HG02678 (cell line): ENCODE data around the gene ACSS2.
"Not testable (repeated sequence)": the region's sequence is repeated elsewhere in the genome, so short reads cannot be mapped to it uniquely, and the experiment has no call there.

Experiments used
- ATAC-seq: cut with Tn5 transposase; IDR thresholded peaks from one replicate; pipeline ENCODE4 v1.9.1; 2021; ENCODE audit warnings: mild to moderate bottlenecking, moderate library complexity; ENCODE audit not compliant: unreplicated experiment

Gene ACSS2

DNA sequence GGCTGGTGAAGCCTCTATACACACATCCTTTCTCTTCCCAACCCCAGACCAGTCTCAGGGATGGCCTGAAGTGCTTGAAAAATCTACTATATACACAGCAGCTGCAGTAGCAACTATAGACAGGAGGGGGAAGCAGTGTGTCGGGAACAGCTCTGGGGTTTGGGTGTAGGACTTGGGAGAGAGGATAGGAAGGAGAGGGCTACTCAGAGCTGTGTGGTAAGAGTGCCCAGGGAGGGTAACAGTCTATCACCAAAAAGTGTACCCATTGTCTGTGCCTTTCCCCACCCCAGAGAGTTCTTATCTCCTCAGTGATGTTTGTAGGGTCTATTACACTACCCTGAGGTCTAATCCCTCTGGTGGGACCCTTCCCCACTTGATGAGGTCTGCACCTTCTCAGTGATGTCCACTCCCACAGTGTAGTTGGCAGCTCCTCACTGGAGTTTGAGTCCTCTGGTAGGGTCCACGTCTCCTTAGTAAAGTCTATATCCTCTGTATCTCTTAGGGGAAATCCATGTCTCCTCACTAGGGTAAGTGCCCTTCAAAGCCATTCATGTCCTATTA is 2.2 kb upstream of the ACSS2 start:
- ATAC-seq: no peak

GRCh38 chr20:34875642-34876405 is 588 bp upstream of the ACSS2 start:
- ATAC-seq: peak; percentile 54

- no peak for ATAC-seq
These were observed 3.9 kb downstream of the ACSS2 start for GRCh38 chr20:34880215-34880850.

DNA sequence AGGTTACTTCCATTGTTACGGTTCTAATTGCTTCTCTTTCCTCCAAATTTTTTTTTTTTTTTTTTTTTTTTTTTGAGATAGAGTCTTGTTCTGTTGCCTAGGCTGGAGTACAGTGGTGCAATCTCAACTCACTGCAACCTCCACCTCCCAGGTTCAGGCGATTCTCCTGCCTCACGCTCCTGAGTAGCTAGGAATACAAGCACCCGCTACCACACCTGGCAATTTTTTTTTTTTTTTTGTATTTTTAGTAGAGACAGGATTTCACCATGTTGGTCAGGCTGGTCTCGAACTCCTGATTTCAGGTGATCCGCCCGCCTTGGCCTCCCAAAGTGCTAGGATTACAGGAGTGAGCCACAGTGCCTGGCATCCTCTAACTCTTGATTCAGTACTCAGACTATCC is 4.6 kb downstream of the ACSS2 start:
- ATAC-seq: not testable (repeated sequence)

DNA sequence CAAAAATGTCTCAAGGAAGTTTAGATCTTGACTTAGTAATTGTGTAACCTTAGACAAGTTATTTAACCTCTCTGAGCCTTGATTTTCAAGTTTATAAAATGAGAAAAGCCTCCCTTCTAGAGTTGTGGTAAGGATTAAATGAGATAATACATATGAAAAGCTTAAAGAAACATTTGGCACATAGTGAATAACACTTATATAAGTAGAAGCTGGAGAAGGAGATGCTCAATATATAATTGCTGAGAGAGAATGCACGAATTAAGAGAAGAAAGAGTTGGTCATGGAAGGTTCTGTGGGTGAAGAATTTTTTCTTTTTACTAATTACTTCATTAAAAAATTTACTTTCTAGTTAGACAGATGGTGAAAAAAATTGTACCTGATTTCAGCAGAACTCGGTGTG is 5.3 kb downstream of the ACSS2 start:
- no peak for ATAC-seq

- ATAC-seq: no peak
These were observed 6.8 kb downstream of the ACSS2 start for GRCh38 chr20:34883087-34883688.

DNA sequence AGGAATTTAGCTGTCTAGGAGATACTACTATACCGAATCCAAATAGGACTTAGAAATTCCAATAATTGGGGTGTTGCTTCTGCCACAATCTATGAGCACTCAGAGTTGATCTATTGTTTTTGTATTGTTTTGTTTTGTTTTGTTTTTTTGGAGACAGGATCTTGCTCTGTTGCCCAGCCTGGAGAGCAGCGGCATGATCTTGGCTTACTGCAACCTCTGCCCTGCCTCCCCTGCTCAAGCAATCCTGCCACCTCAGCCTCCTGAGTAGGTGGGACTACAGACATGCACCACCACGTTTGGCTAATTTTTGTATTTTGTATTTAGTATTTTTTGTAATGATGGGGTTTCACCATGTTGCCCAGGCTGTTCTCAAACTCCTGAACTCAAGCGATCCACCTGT is 7.4 kb downstream of the ACSS2 start:
- ATAC-seq: no peak

DNA sequence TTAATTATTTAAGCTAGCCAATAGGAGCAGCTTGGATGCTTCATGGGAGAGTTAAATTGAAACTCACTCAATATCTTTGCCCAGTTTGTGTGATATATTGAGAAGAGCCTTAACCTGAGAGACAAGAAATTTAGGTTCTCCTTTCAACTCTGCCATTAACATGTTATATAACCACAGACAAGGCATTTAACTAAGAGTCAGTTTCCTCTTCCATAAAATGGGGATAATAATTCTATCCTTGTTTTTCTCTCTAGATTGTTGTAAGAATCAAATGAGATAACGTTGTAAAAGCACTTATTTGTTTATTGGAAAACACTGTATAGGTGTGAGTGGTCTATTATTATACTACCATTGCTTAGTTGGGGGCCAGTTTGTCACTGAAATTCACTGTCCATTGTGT is 7.8 kb downstream of the ACSS2 start:
- no peak for ATAC-seq

DNA sequence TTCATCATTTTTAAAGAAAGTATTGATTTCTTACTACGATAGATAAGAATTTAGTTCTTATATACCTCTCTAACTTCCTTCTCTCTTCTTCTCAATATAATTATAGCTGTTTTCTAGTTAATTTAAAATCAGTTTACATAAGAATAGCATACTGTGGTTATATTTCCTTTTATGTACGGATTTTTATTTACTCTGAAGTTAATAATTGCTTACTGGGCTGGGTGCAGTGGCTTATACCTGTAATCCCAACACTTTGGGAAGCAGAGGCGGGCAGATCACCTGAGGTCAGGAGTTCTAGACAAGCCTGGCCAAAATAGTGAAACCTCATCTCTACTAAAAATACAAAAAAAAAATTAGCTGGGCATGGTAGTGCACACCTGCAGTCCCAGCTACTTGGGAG is 9.7 kb downstream of the ACSS2 start:
- no peak for ATAC-seq

DNA sequence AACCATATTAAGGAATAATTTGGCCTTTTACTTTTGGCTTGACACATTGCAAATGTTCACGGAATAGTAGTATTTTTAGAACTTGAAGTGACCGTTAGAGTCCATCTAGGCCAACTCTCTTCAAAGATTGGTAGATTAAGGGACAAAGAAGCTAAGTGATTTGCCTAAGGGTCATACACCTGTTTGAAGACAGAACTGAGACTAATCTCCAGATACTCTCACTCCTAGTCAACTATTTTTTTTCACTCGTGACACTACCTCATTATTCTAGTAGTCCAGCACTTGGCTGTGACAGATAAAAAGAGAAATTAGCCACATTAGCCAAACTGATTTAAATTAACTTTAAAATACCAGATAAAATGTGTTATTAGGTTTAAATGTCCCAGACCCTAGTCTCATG is 10.6 kb downstream of the ACSS2 start:
- no peak for ATAC-seq

- ATAC-seq: no peak
These were observed 12.1 kb downstream of the ACSS2 start for GRCh38 chr20:34888468-34888867.

DNA sequence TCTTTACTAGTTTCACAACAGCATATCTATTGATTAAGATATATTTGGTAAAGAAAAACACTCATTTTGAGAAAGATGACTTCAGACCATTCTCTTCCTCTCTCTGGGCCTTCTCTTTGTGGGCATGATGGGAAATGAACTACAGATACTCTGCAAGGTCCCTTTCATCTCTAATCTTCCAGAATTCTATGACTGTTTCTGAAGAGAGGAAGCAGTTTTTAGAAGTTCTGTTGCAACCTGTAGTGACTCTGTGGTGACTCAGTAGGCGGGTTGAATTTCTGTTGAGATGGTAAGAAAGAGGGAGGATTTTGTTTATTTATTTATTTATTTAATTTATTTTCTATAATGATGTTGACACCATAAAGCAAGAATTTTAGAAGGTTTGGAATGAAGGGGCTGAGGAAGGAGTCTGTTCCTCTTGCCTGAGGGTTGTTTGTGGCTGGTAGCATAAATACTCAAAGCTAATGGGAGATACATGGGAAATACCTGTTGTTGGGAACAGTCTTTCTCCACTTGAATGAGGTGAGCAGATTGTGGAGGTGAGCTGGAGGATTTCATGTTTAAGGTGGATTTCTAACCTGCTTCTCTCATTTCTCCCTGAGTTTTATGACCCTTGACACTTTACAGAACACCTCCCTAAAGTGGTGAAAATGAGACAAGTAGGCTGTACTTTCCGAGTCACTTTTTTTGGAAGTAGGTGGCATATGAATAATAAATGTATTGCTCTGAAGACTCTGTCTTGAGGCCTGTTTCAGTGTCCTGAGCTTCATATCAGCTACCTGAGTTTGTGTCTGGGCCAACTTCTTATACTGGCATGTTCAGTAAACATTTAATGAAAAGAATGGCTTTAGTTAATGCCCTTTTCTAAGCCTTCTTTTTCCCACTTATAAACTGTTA is 15.0 kb downstream of the ACSS2 start:
- no peak for ATAC-seq

DNA sequence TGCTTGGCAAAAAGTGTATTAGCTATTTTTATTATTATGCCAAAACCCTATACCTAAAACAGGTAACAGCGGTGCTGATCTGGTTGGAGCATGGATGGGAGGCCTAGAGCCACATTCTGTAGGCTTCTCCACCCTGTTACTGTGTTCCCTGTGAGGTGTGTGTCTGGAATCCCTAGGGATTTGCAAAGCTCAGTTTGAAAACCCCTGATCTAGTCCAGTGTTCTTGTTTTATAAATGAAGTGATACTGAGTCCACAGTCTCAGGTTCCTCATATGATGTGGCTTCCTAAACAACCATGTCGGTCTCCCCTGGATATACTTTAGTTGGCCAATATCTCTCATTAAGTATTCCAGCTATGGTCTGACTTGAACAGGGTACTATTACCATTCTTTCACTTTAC is 16.3 kb downstream of the ACSS2 start:
- ATAC-seq: no peak

- ATAC-seq: no peak
These were observed 18.3 kb downstream of the ACSS2 start for GRCh38 chr20:34894723-34895122.

GRCh38 chr20:34895465-34895864 is 19.1 kb downstream of the ACSS2 start:
- no peak for ATAC-seq

DNA sequence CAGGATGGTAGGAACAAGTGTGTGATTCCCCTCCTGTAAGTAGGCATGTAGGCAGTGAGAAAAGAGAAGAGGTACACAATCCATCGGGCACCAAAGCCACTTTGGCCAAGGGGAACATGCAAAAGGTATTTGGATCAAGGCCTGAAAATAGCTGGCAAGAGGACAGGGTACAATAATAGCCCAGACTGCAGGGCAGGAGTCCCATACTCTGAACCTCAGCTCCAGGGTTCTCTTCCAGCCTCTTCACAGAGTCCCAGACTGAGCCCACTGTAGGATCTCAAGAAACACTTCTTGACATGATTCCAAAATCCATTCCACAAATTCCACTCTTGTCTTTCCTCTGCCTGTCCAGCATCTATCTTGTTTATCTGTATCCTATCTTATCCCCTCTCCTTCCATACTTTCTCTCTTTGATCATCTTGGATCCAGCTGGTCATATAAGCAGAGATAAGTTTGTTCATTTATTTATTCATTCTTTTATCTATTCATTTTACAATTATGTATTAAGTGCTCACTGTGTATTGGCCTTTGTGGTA is 19.7 kb downstream of the ACSS2 start:
- ATAC-seq: no peak

DNA sequence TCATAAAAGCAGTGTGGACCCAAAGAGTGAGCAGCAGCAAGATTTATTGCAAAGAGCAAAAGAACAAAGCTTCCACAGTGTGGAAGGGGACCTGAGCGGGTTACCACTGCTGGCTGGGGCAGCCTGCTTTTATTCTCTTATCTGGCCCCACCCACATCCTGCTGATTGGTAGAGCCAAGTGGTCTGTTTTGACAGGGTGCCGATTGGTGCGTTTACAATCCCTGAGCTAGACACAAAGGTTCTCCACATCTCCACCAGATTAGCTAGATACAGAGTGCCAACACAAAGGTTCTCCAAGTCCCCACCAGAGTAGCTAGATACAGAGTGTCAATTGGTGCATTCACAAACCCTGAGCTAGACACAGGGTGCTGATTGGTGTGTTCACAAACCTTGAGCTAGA is 21.7 kb downstream of the ACSS2 start:
- ATAC-seq: not testable (repeated sequence)

DNA sequence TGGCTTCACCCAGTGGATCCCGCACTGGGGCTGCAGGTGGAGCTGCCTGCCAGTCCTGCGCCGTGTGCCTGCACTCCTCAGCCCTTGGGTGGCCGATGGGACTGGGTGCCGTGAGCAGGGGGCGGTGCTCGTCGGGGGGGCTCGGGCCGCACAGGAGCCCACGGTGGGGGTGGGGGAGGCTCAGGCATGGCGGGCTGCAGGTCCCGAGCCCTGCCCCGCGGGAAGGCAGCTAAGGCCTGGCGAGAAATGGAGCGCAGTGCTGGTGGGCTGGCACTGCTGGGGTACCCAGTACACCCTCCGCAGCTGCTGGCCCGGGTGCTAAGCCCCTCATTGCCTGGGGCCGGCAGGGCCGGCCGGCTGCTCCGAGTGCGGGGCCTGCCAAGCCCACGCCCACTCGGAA is 22.3 kb downstream of the ACSS2 start:
- not testable (repeated sequence) for ATAC-seq

- ATAC-seq: no peak
These were observed 27.8 kb downstream of the ACSS2 start for GRCh38 chr20:34904202-34904621.

- ATAC-seq: no peak
These were observed 31.4 kb downstream of the ACSS2 start for GRCh38 chr20:34907616-34908469.
